ENCODE results near the gene OR51I2.

DNA sequence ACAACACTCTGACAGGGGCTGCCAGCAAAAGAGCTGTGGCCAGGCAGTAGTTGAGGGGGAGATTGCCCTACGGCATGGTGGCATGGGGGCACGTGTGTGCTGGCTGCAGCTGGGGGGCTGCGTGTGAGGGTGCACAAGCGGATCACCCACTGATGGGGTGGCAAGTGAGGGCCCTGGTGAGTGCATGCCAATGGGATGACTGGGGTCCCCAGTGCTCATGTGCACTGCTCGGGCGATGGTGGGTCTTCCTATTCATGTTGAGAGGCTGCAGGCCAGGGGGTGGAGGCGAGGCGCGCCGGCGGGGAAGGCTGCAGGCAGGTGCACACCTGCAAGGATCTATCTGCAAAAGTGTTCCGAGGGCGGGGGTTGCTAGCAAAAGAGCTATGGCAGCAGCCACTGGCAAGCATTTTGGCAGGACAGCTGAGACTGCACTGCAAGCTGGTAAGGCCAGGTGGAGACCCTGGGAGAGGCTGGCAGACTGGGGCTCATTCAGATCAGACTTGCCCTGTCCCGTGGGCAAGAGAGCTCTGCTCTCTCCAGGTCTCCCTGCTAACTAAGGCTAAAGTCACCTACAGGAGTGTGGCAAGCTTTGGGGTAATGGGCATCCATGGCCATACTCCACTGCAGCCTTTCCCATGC, 12.0 kb downstream of the OR51I2 start:
- TF ChIP-seq, protein P1, sequence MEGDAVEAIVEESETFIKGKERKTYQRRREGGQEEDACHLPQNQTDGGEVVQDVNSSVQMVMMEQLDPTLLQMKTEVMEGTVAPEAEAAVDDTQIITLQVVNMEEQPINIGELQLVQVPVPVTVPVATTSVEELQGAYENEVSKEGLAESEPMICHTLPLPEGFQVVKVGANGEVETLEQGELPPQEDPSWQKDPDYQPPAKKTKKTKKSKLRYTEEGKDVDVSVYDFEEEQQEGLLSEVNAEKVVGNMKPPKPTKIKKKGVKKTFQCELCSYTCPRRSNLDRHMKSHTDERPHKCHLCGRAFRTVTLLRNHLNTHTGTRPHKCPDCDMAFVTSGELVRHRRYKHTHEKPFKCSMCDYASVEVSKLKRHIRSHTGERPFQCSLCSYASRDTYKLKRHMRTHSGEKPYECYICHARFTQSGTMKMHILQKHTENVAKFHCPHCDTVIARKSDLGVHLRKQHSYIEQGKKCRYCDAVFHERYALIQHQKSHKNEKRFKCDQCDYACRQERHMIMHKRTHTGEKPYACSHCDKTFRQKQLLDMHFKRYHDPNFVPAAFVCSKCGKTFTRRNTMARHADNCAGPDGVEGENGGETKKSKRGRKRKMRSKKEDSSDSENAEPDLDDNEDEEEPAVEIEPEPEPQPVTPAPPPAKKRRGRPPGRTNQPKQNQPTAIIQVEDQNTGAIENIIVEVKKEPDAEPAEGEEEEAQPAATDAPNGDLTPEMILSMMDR (IDR thresholded peaks at IDR 0.05) = no peak
- TF ChIP-seq EZH2 (IDR thresholded peaks at IDR 0.05) = no peak
